NCI-H524 treated with DMSO at 0.1 percent for 48 hours (cell line): Measurements from ENCODE around the gene OR2T1.
"Not testable (repeated sequence)": the region's sequence is repeated elsewhere in the genome, so short reads cannot be mapped to it uniquely, and the experiment has no call there.

Experiments used
- DNase-seq: peaks from one replicate; lab custom pipeline; 2025; lab: John Stamatoyannopoulos, UW

Gene OR2T1

DNA sequence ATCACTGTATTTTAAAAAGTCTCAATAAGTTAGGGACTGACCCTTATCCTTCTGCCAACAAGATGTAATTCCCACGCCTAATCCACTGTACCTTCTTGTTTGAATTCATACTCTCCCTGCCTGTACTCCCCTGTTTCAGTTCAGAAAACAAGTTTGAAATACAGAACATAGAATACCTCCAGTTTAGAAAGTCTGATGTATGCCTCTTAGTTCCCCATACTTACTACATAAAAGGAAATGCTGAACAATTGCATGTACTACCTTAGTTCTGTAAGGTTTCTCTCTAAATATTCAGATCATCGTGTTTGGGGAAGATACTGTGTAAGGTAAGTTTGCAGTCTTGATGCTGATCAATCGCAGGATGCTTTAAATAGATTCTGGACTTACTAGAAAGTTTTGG, 33.5 kb downstream of the OR2T1 start:
- not testable (repeated sequence) for DNase-seq

DNA sequence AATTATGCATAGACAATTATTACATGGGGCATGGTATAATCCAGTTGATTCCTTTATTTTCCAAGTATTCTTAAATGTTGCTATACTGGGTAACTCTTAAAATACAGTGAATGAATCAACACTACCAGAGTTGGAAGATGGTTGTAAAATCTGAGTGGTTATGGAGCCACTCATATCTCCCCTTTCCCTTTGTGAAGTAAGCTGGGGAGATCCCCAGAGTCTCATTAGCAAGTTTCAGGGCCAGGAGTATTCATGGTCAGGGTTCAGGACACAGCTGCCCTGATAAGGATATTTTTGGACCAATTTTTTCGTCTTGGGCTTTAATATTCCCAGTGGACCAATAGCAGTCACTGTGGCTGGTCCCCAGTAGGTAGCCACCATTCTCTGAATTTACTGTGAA, 35.8 kb downstream of the OR2T1 start:
- not testable (repeated sequence) for DNase-seq

DNA sequence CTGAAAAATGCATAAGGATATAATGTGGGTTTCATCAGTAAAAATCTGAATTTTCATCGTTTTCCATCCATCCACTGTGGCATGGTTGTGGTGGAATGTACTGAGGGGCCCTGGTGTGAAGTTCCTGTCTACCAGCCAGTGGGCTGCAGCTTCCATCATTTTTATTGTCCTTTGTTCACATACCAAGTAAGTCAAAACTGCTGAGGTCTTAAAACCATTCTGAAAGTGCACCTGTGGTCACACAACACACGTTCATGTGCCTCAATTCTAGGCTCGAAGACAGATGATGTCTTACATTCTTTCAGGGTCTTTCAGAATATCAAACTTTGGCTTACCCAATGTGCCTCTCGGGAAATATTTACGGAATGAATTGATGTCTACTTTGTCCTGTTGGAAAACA, 36.4 kb downstream of the OR2T1 start:
- not testable (repeated sequence) for DNase-seq

GRCh38 chr1:248442500-248443277, 39.8 kb downstream of the OR2T1 start:
- DNase-seq: not testable (repeated sequence)

DNA sequence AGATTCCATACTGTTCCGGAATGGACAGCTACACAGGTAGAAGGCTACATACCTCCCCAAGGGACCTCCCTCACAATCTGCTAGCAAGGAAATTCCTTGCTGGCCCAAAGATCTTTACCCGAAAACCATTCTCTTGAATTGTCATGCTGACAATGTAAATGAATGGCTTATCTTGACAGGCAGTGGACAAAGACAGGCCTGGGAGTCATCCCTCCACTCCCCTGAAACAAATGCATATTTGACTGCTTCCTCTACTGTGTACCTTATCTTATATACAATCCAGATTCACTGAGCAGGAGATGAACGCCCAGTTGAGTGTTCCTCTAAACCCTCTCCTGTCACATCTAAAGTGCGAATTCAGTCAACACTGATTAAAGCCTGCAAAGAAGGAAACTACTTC, 41.8 kb downstream of the OR2T1 start:
- not testable (repeated sequence) for DNase-seq

- DNase-seq: not testable (repeated sequence)
Observed at GRCh38 chr1:248445399-248445798, 42.6 kb downstream of the OR2T1 start, which contains the start of gene OR2T2. TSS of gene OR2T2 (plus strand) at chr1:248445637. CDS start at chr1:248452798, 7,161 bp downstream.

- DNase-seq: not testable (repeated sequence)
Observed at GRCh38 chr1:248448409-248449074, 45.7 kb downstream of the OR2T1 start.

GRCh38 chr1:248449821-248450465, 47.1 kb downstream of the OR2T1 start:
- not testable (repeated sequence) for DNase-seq

DNA sequence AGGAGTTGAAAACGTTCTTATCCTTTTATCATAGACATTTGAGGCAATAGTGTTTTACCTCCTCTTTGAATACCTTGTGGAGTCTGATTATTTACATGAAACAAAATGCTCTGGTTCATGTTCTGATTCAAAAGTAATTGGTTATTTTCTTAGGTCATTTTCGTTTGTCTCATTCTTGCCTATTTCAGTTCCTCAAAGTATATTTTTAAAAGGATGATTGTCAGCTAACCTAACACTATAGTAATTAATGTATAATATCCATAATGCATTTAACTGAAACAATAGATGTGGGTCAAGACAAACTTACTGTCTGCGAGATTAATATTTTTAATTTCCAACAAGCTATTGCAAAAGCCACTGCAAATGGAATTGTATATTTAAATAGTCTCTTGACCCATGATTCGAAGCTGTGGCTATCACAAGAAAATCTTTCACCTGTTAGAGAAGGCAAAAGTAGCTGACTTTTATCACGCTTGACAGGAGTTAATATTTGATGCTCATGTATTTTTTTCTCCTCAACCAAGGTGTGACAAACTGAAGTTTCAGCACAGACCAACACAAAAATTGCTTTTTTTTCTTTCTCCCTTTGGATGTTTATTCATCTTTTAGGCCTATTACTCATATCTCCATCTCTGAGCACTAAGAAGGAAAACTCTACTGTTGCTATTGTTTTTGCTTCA, 47.8 kb downstream of the OR2T1 start:
- not testable (repeated sequence) for DNase-seq

DNA sequence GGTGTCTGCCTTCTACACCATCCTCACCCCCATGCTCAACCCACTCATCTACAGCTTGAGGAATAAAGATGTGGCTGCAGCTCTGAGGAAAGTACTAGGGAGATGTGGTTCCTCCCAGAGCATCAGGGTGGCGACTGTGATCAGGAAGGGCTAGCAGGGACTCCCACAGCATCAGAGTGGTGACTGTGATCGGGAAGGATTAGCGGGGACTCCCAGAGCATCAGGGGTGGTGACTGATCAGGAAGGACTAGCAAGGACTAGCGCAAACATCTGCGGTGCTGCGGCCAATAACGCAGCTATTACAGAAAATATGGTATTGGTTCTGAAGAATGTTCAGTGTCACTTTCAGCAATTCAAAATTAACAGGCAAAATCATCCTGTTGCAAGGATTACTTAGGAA, 50.8 kb downstream of the OR2T1 start:
- DNase-seq: not testable (repeated sequence)

DNA sequence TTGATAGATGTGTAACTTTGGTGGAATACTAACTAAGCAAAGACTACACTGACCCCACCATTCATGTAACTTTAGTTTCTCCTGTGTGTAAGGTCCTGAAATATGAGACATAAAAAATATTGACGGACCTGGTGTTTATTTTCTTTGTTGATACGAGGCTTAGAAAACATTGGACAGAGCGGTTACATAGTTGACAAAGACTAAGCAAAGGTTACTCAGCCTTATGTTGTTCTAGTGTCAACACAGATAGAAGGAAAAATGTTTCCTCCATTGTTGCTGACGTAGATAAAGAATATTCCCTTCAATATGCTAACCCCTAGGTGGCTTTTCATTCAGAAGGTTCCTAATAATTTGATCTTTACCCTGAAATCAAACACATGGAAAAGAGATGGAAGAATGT, 52.2 kb downstream of the OR2T1 start:
- DNase-seq: not testable (repeated sequence)

GRCh38 chr1:248456635-248457034, 53.8 kb downstream of the OR2T1 start:
- DNase-seq: not testable (repeated sequence)
